Kidney (tissue), 14 donors: ENCODE results near the gene PLCH1. TPM values are rescaled to one million over a fixed set of nuclear protein-coding genes. Genes with fewer than 3 reads are reported as not detected.

ENCODE experiments used
- DNase-seq, 5 donors: peaks; one replicate each; pipeline ENCODE4 v3.0.0-alpha.2; 2013 to 2020
- FAIRE-seq: peaks from 2 replicates; lab custom pipeline; 2012; peaks lifted over from hg19 to GRCh38; lab: Jason Lieb, UNC
- H3K27ac ChIP-seq, 2 donors: one replicate each; pipeline ENCODE4 v1.7.0; 2013; ENCODE audit warnings: low read depth in 2 of 2, low read length in 2 of 2, inconsistent platforms in 1 of 2
- H3K27me3 ChIP-seq: one replicate; pipeline ENCODE4 v1.7.1; 2013; ENCODE audit warnings: low read length, inconsistent platforms; ENCODE audit not compliant: control insufficient read depth, insufficient read depth
- H3K36me3 ChIP-seq, 3 donors: one replicate each; pipeline versions ENCODE4 v1.7.0 to v1.7.1; 2013; ENCODE audit warnings: low read length in 3 of 3, control low read depth in 1 of 3, inconsistent platforms in 1 of 3; ENCODE audit not compliant: insufficient read depth in 3 of 3, control insufficient read depth in 2 of 3
- H3K4me1 ChIP-seq, 3 donors: one replicate each; pipeline versions ENCODE4 v1.7.0 to v1.7.1; 2013; ENCODE audit warnings: low read length in 3 of 3, inconsistent platforms in 1 of 3, low read depth in 1 of 3; ENCODE audit not compliant: control insufficient read depth in 2 of 3, insufficient read depth in 2 of 3
- H3K4me3 ChIP-seq, 3 donors: one replicate each; pipeline versions ENCODE4 v1.7.0 to v1.8.1; 2013; ENCODE audit warnings: low read length in 3 of 3, control low read depth in 1 of 3, inconsistent platforms in 1 of 3
- H3K9ac ChIP-seq, 3 donors: one replicate each; pipeline versions ENCODE4 v1.7.0 to v1.7.1; 2013; ENCODE audit warnings: low read length in 3 of 3, control low read depth in 1 of 3, inconsistent platforms in 1 of 3
- H3K9me3 ChIP-seq, 3 donors: one replicate each; pipeline versions ENCODE4 v1.7.0 to v1.7.1; 2013; ENCODE audit warnings: low read length in 3 of 3, control low read depth in 1 of 3, inconsistent platforms in 1 of 3; ENCODE audit not compliant: control insufficient read depth in 2 of 3, insufficient read depth in 1 of 3
- CTCF ChIP-seq: IDR thresholded peaks from 3 replicates; pipeline ENCODE4 v1.5.1; 2012; ENCODE audit warnings: mild to moderate bottlenecking, moderate library complexity, borderline replicate concordance; ENCODE audit not compliant: insufficient read depth; ENCODE audit errors: extremely low read depth
- intact Hi-C: fragments of 100-400 bp; cut with DNase I; formaldehyde crosslinking; loops from one replicate; pipeline ENCODE4 v1.11.1; 2022
- polyA plus RNA-seq: library from polyadenylated mRNA; stranded (reverse); fragments of 350-450 nt; fragmentation: Illumina TruSeq; extraction: RNeasy Lipid Tissue Mini Kit (QIAGEN cat#74804); gene quantifications from one replicate; pipeline ENCODE4 v1.2.3, GENCODE V29; 2014; ENCODE audit warnings: low read depth, low replicate concordance; ENCODE audit not compliant: insufficient read depth
- total RNA-seq: library from RNA; stranded (reverse); fragmentation: NEBNext Ultra II Directional; extraction: Animal tissue kit (Norgen Biotek cat#: 25700); gene quantifications from one replicate; pipeline ENCODE4 v1.2.1, GENCODE V29; 2021
- donor health status: control.
- donor health status: control.
- donor health status: control.
- donor health status: control.
- donor health status: control.
- donor health status: DM: yes; HTN: yes; CAD: no.
- donor health status: Normal renal cell carcinoma (clear cell type).

The PLCH1 gene
- total and polyA plus RNA-seq, 2 donors from 2014 or later, result 1.6 to 9.6 TPM

DNA sequence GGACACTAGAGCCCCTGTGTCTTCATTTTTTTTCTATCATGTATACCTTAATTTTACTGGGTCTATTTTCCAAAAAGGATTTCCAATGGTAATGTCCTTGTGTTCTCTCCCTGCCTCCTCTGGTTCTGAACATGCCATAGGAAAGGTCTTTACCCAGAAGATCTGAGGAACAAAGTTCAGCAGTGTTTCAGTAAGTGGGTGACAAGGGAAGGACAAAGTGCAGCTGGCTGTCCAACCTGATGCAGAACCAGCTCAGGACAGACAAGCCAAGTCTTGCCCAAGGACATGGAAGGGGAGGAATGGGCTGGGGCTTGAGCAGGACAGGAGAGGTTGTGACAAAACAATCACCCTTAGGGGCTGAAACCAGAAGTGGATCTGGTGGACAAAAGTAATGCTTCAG lies 390.2 kb downstream of the PLCH1 start:
- DNase-seq (no peak), FAIRE-seq (no peak)
- H3K9ac ChIP-seq, result no peak overlapping the region
- no peaks in the 10 kb centered on the region for H3K9me3 ChIP-seq
- no peak overlapping the region for H3K4me3 ChIP-seq
- TF ChIP-seq CTCF, result no peak
- H3K27ac ChIP-seq, result no peak overlapping the region
- H3K36me3 ChIP-seq, result no peaks in the 10 kb centered on the region
- H3K27me3 ChIP-seq, result no peaks in the 10 kb centered on the region
- intact Hi-C loops, result loop anchor here (10.0 kb wide), 1 partner anchor 360 kb away; no protein-coding TSS in a partner anchor
- no peaks in the 10 kb centered on the region for H3K4me1 ChIP-seq

DNA sequence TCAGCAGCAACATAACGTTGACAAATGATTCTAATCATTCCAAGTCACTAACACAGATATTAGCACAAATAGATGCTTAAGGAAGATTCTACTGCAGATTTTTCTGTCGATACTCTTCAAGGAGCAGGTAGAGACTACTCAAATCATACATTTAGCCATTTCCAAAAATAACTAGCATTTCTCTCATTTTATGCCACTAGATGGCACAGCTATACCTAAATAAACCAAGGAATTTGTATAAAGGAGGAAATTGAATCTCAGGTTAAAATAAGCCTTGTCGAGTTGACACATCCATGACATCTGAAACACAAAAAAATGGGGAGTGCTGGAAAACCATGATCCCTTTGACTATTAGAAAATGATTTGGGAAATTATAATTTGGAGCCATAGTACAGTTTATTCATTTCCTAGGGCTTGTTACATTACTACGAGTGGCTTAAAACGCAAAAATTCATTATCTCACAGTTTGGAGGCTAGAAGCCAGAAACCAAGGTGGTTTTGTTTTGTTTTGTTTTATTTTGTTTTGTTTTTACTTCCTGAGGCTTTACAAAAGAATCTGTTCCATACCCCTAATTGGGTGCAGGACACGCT lies 391.9 kb downstream of the PLCH1 start:
- FAIRE-seq (peak; percentile 32), DNase-seq (peak in 2 of 5 donors; percentile 43 to 65)
- Histone ChIP-seq H3K4me1 (no peaks in the 10 kb centered on the region), H3K27ac (no peak overlapping the region), H3K9ac (no peak overlapping the region), H3K27me3 (no peaks in the 10 kb centered on the region), H3K9me3 (no peaks in the 10 kb centered on the region), H3K4me3 (no peak overlapping the region), H3K36me3 (no peaks in the 10 kb centered on the region)
- intact Hi-C loops, result loop anchor here (10.0 kb wide), 1 partner anchor 362 kb away; no protein-coding TSS in a partner anchor
- TF ChIP-seq CTCF, result peak; percentile 50

DNA sequence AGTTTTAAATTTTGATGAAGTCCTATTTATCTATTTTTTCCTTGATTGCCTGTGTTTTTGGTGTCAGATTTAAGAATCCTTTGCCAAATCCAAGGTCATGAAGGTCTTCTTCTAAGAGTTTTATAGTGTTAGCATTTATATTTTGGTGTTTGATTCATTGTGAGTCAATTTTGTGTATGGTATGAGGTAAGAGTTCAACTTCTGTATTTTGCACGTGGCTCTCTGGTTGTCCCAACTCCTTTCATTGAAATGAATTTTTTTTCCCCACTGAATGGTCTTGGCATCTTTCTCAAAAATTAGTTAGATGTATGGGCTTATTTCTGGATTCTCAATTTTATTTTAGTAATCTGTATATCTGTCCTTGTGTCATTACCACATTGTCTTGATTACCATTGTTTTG lies 394.3 kb downstream of the PLCH1 start:
- no peaks in the 10 kb centered on the region for H3K36me3 ChIP-seq
- no peak for FAIRE-seq

More for the DNA sequence above, 394.3 kb downstream of the PLCH1 start:
- no peaks in the 10 kb centered on the region for H3K9me3 ChIP-seq
- DNase-seq, result no peak
- intact Hi-C loops, result loop anchor here (10.0 kb wide), 1 partner anchor 364 kb away; no protein-coding TSS in a partner anchor
- no peak overlapping the region for H3K4me3 ChIP-seq
- no peak overlapping the region for H3K9ac ChIP-seq
- no peak overlapping the region for H3K27ac ChIP-seq
- H3K4me1 ChIP-seq, result no peaks in the 10 kb centered on the region
- TF ChIP-seq CTCF, result no peak
- H3K27me3 ChIP-seq, result no peaks in the 10 kb centered on the region
